Activated naive CD4-positive, alpha-beta T cell treated with anti-CD3 and anti-CD28 coated beads, Interleukin-2, amount 10 ng/mL, durations not matched to agents 7 days and 5 days (primary cell): Measurements from ENCODE around the gene OR6J1.
A peak's percentile ranks its signal among the peaks of the same experiment; 100 is the strongest.
"Not testable (repeated sequence)": the region's sequence is repeated elsewhere in the genome, so short reads cannot be mapped to it uniquely, and the experiment has no call there.

Source experiments
- CTCF ChIA-PET: fragments of 350-600 bp; sonication (Branson Sonifier 250); formaldehyde crosslinking; loops from one replicate; lab custom pipeline; 2021; ENCODE audit warnings: antibody characterized with exemption; lab: Charles Lee
- DNase-seq: peaks from one replicate; pipeline ENCODE4 v3.0.0-alpha.2; 2020
- H3K27ac Mint-ChIP-seq: one replicate; pipeline ENCODE4 v1.8.0; 2021; ENCODE audit warnings: mild to moderate bottlenecking, moderate library complexity, mixed read lengths
- H3K27me3 Mint-ChIP-seq: one replicate; pipeline ENCODE4 v1.8.0; 2021; ENCODE audit warnings: mild to moderate bottlenecking, mixed read lengths
- H3K36me3 Mint-ChIP-seq: one replicate; pipeline ENCODE4 v1.8.0; 2021; ENCODE audit warnings: mixed read lengths
- H3K4me1 Mint-ChIP-seq: one replicate; pipeline ENCODE4 v1.8.0; 2021; ENCODE audit warnings: mixed read lengths
- H3K4me3 Mint-ChIP-seq: one replicate; pipeline ENCODE4 v1.8.0; 2021; ENCODE audit warnings: mild to moderate bottlenecking, moderate library complexity, mixed read lengths
- H3K9me3 Mint-ChIP-seq: one replicate; pipeline ENCODE4 v1.8.0; 2021; ENCODE audit warnings: mixed read lengths

Gene OR6J1

DNA sequence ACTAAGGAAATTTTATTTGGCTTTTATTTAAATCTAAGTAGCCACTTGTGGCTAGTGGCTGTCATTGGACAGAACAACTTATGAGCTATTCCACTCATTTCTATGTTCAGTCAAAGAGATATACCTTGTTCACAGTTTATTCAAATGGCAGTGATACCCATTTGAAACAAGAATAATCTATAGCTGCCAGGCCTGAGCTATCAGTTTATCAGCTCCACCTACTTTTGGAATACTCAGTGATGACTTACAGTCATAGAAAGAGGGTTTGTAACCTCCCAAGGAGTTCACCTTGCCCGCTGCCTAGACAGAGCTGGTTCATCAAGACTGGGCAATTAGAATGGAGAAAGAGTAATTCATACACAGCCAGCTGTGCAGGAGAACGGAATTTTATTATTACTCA, 50.6 kb downstream of the OR6J1 start:
- H3K36me3 Mint-ChIP-seq = peaks cover 2% of the 10 kb centered on the region
- H3K27ac Mint-ChIP-seq = no peak overlapping the region
- no peak overlapping the region for H3K4me3 Mint-ChIP-seq
- H3K27me3 Mint-ChIP-seq = peaks cover 40% of the 10 kb centered on the region
- CTCF ChIA-PET = interaction anchor here (0.7 to 11.5 kb wide), 6 partner anchors 8 to 393 kb away, joined by 3 to 116 read pairs (median 4); no protein-coding TSS in a partner anchor
- no peaks in the 10 kb centered on the region for H3K9me3 Mint-ChIP-seq
- H3K4me1 Mint-ChIP-seq = peaks cover 29% of the 10 kb centered on the region
- no peak for DNase-seq

- DNase-seq = no peak
- Mint-ChIP-seq H3K4me1 (peaks cover 28% of the 10 kb centered on the region), H3K4me3 (no peak overlapping the region), H3K36me3 (peaks cover 4% of the 10 kb centered on the region), H3K27ac (no peak overlapping the region), H3K27me3 (peaks cover 36% of the 10 kb centered on the region), H3K9me3 (no peaks in the 10 kb centered on the region)
- CTCF ChIA-PET = interaction anchor here (0.7 to 11.5 kb wide), 6 partner anchors 8 to 393 kb away, joined by 3 to 116 read pairs (median 4); no protein-coding TSS in a partner anchor
Observed at GRCh38 chr14:22593189-22593588, 51.0 kb downstream of the OR6J1 start.

GRCh38 chr14:22589096-22589839, 54.9 kb downstream of the OR6J1 start, which contains the start of gene DAD1:
DAD1 (minus strand) TSS chr14:22589224; CDS start chr14:22589157, 67 bp downstream.
- Mint-ChIP-seq H3K27me3 (peaks cover 16% of the 10 kb centered on the region), H3K4me1 (peaks cover 59% of the 10 kb centered on the region), H3K4me3 (peak within 1 kb of the TSS; percentile 98), H3K9me3 (no peaks in the 10 kb centered on the region), H3K27ac (peak within 1 kb of the TSS; percentile 99), H3K36me3 (peaks cover 28% of the 10 kb centered on the region)
- CTCF ChIA-PET = interaction anchor here (0.7 to 11.5 kb wide), 15 partner anchors 9 to 676 kb away, joined by 3 to 116 read pairs (median 3); partner anchors contain the start of genes ABHD4 and OXA1L
- peak; percentile 99 for DNase-seq

GRCh38 chr14:22588526-22589095, 55.5 kb downstream of the OR6J1 start:
- CTCF ChIA-PET = interaction anchor here (0.7 to 11.5 kb wide), 11 partner anchors 10 to 675 kb away, joined by 3 to 116 read pairs (median 3); partner anchors contain the start of gene ABHD4
- Mint-ChIP-seq H3K27me3 (peaks cover 10% of the 10 kb centered on the region), H3K4me1 (peaks cover 65% of the 10 kb centered on the region), H3K4me3 (peak overlapping the region; percentile 98), H3K9me3 (no peaks in the 10 kb centered on the region), H3K36me3 (peaks cover 28% of the 10 kb centered on the region), H3K27ac (peak overlapping the region; percentile 99)
- no peak for DNase-seq

- CTCF ChIA-PET = interaction anchor here (0.6 to 11.5 kb wide), 5 partner anchors 9 to 574 kb away, joined by 3 to 116 read pairs (median 4); partner anchors contain the start of gene ABHD4
- peaks cover 35% of the 10 kb centered on the region for H3K36me3 Mint-ChIP-seq
- peak overlapping the region; percentile 99 for H3K27ac Mint-ChIP-seq
- not testable (repeated sequence) for DNase-seq, H3K9me3 Mint-ChIP-seq, H3K27me3 Mint-ChIP-seq
- peak overlapping the region; percentile 98 for H3K4me3 Mint-ChIP-seq
- H3K4me1 Mint-ChIP-seq = peaks cover 73% of the 10 kb centered on the region
Observed at GRCh38 chr14:22587677-22588422, 56.3 kb downstream of the OR6J1 start.

- H3K4me1 Mint-ChIP-seq = peaks cover 78% of the 10 kb centered on the region
- H3K4me3 Mint-ChIP-seq = peak overlapping the region; percentile 98
- peaks cover 40% of the 10 kb centered on the region for H3K36me3 Mint-ChIP-seq
- no peaks in the 10 kb centered on the region for H3K27me3 Mint-ChIP-seq
- H3K27ac Mint-ChIP-seq = peak overlapping the region; percentile 99
- H3K9me3 Mint-ChIP-seq = no peaks in the 10 kb centered on the region
- CTCF ChIA-PET = interaction anchor here (11.5 kb wide), 1 partner anchor 16 kb away, joined by 116 read pairs; no protein-coding TSS in a partner anchor
- no peak for DNase-seq
Observed at GRCh38 chr14:22587247-22587646, 56.9 kb downstream of the OR6J1 start.

GRCh38 chr14:22583994-22584393, 60.2 kb downstream of the OR6J1 start:
- no peak for DNase-seq
- peaks cover 75% of the 10 kb centered on the region for H3K4me1 Mint-ChIP-seq
- H3K27ac Mint-ChIP-seq = peak overlapping the region; percentile 6
- H3K27me3 Mint-ChIP-seq = no peaks in the 10 kb centered on the region
- CTCF ChIA-PET = interaction anchor here (11.5 kb wide), 1 partner anchor 12 kb away, joined by 116 read pairs; no protein-coding TSS in a partner anchor
- no peak overlapping the region for H3K4me3 Mint-ChIP-seq
- H3K9me3 Mint-ChIP-seq = no peaks in the 10 kb centered on the region
- peaks cover 54% of the 10 kb centered on the region for H3K36me3 Mint-ChIP-seq
